NCI-H2029 treated with DMSO at 0.1 percent for 48 hours (cell line): ENCODE measurements around the gene KLHL17.
"Not testable (repeated sequence)": the region's sequence is repeated elsewhere in the genome, so short reads cannot be mapped to it uniquely, and the experiment has no call there.

ENCODE experiments used
- DNase-seq: peaks from one replicate; lab custom pipeline; 2025; lab: John Stamatoyannopoulos, UW

Gene KLHL17

DNA sequence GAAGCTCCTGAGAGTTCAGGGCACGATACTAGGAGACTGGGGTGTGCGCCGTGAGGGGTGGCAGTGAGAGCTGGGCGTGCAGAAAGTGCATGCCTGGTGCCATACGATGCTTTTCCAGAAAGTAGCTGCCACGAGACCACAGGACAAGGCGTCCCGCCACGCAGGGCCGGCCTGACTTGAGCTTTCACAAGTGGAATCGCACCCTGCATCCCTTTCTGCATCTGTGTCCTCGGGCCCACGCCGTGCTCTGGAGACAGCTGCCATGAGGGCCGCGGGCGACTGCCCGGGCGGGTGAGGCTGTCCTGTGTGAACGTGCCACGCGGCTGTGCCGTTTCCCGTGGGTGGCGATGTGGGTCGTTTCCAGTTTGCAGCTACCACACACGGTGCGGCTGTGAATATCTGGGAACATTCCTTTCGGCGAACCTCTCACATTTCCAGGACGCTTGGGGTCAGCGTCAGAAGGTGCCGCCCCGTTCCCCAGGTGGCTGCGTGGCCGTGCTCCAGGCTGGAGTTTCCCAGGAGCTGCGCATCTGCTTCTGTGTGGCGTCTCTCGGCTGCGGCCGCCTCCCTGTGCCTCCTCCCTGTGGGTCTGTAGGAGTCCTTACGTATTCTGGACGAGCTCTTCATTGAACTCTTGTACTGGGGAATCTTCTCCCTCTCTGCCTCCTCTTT is 22.5 kb downstream of the KLHL17 start:
- DNase-seq, result no peak

DNA sequence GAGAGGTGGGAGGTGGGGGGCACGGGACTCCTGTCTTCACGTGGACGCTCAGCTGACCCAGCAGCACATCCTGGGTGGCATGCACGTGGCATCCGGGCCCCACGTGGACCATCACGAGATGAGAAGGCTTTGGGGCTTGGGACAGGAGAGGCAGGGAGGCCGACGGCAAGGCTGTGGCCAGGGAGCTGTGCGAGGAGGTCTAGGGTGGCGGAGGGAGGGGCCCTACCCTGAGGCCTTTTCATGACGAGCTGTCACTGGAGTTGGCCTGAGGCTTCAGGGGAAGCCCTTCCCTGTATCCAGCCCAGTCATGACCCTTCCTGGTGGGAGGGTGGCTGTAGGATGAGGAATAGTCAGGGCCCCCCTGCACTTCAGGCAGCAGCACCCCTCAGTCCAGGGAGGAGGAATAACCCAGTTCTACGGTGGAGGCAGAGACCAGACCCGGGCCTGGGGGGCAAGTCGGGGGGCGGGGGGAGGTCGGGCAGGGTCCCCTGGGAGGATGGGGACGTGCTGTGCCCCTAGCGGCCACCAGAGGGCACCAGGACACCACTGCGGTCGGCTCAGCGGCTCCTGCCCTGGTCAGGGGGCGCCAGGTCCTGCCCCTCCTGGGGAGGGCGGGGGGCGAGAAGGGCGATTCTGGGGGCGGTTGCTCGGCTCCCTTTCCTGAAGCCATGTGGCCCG is 23.6 kb downstream of the KLHL17 start:
- DNase-seq, result no peak

DNA sequence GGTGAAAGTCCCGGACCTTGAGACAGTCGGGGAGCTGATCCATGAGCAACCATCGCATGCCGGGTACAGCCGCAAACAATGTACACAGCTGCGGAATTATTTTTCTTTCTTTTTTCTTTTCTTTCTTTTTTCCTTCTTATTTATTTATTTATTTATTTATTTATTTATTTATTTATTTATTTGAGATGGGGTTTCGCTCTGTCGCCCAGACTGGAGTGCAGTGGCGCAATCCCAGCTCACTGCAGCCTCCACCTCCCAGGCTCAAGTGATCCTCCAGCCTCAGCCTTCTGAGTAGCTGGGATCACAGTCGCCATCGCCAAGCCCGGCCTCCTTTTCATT is 24.1 kb downstream of the KLHL17 start:
- DNase-seq, result no peak

DNA sequence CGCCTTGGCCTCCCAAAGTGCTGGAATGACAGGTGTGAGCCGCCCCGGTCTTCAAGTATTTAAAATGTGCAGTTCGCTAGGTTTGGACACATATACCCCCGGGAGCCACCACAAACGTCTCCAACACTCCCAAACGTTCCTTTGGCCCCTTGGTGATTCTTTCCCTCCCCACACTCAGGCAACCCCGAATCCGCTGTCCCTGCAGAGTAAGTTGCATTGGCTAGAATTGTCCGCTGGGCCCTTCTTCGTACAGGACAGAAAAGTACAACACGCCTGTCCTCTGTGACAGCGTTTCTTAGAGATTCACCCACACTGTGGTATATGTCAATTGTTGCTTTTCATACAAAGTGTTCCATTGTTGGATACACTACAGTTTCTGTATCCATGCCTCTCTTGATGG is 24.7 kb downstream of the KLHL17 start:
- no peak for DNase-seq

DNA sequence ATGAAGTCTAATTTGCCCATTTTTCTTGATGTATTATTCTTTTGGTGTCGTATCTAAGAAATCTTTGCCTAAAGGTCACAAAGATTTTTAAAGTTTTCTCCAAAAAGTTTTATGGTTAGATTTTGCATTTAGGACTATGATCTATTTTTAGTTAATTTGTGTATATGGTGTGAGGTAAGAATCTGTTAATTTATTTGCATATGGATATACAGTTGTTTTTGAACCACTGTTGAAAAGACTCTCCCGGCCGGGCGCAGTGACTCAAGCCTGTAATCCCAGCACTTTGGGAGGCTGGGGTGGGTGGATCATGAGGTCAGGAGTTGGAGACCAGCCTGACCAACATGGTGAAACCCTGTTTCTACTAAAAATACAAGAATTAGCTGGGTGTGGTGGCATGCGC is 27.7 kb downstream of the KLHL17 start:
- not testable (repeated sequence) for DNase-seq

DNA sequence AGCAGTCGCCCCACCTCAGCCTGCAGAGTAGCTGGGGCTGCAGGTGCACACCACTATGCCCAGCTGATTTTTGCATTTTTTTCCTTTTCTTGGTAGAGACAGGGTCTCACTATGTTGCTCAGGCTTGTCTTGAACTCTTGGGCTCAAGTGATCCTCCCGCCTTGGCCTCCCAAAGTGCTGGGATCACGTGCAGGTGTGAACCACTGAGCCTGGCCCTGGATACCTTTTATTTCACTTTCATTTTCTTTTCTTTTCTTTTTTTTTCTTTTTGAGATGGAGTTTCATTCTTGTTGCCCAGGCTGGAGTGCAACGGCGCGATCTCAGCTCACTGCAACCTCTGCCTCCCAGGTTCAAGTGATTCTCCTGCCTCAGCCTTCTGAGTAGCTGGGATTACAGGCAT is 30.9 kb downstream of the KLHL17 start:
- DNase-seq, result not testable (repeated sequence)

DNA sequence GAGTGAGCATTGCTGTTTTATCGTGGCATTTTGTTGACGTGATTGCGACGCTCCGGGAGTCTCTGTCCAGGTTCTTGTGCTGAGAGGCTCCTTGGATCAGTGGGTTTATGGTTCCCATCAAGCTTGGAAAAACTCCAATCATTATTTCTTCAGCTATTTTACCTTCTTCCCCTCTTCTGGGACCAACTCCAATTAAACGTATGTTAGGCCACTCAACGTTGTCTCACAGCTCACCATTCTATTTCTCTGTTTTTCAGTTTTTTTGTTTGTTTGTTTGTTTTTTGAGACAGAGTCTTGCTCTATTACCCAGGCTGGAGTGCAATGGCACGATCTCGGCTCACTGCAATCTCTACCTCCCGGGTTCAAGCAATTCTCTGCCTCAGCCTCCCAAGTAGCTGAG is 31.5 kb downstream of the KLHL17 start:
- DNase-seq, result no peak

DNA sequence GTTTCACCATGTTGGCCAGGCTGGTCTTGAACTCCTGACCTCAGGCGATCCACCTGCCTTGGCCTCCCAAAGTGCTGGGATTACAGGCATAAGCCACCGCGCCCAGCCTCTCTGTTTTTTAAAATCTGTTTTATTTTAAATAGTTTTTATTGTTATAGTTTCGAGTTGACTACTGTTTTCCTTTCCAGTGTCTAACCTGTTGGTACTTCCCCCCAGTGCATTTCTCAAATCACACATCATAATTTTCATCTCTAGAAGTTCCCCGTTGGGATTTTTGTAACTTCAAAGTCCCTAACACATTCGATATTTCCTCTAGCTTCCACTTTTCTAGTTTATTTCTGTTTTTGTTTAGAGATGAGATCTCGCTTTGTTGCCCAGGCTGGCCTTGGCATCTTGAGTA is 32.0 kb downstream of the KLHL17 start:
- no peak for DNase-seq

DNA sequence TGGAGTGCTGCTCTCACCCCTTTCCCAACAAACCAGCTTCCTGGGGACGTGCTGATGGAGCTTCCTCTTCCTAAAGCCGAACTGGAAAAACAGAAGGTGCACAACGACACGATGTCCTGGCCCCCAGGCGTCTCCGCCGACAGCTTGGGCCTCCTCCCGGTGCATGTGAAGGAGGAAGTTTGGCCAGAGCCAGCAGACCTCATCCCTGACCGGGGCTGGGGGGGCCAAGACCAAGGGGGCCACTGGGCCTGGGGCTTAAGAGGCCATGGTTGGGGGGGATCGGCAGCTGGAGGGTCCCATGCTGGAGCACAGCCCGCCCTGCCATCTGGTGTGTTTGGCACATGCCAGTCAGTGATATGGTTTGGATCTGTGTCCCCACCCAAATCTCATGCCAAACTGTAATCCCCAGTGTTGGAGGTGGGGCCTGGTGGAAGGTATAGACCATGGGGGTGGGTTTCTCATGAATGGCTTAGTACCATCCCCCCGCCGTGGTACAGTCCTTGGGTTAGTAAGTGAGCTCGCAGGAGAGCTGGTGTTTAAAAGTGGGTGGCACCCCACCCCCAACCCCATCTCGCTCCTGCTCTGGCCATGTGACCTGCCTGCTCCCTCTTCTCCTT is 33.1 kb downstream of the KLHL17 start:
- DNase-seq, result no peak

DNA sequence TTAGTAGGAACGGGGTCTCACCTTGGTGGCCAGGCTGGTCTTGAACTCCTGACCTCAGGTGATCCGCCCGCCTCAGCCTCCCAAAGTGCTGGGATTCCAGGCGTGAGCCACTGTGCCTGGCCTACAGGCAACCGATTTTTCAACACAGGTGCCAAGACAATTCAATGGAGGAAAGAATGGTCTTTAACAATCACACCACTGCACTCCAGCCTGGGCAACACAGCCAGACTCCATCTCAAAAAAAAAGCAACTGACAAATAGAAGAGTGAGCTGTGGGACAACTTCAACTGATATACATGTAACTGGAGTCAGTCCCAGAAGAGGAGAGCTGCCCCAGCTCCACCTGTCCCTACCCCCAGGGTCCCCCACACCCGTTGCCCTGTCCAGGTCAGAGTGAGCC is 34.2 kb downstream of the KLHL17 start:
- DNase-seq, result not testable (repeated sequence)

DNA sequence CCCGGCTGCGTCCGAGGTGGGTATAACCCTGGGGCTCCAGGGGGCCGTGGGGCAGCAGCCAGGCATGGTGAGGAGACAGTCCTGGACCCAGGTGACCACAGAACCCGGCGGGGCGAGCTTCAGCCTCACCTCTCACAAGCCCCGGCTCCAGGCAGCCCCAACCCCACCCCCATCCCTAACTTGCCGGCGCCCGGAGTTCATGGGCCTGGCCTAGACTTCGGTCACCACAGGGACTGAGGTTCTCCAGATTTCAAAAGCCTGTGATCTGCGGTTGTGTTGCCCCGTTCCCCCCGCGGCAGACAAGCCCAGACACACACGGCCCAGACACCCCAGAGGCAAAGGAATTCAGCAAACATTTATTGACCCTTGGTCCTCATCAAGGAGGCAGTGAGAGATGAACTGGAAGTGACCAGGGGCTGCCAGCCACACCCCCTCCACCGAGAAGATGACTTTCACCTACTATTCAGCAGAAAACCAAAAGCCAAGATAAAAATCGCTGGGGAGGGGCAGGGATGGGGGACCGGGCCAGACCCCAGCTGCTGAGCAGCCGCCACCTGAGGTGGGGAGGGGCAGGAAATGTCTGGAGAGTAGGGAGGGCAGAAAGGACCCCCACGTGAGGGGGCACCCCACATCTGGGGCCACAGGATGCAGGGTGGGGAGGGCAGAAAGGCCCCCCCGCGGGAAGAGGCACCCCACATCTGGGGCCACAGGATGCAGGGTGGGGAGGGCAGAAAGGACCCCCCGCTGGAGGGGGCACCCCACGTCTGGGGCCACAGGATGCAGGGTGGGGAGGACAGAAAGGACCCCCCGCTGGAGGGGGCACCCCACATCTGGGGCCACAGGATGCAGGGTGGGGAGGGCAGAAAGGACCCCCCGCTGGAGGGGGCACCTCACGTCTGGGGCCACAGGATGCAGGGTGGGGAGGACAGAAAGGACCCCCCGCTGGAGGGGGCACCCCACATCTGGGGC is 35.6 kb downstream of the KLHL17 start:
- DNase-seq, result no peak

DNA sequence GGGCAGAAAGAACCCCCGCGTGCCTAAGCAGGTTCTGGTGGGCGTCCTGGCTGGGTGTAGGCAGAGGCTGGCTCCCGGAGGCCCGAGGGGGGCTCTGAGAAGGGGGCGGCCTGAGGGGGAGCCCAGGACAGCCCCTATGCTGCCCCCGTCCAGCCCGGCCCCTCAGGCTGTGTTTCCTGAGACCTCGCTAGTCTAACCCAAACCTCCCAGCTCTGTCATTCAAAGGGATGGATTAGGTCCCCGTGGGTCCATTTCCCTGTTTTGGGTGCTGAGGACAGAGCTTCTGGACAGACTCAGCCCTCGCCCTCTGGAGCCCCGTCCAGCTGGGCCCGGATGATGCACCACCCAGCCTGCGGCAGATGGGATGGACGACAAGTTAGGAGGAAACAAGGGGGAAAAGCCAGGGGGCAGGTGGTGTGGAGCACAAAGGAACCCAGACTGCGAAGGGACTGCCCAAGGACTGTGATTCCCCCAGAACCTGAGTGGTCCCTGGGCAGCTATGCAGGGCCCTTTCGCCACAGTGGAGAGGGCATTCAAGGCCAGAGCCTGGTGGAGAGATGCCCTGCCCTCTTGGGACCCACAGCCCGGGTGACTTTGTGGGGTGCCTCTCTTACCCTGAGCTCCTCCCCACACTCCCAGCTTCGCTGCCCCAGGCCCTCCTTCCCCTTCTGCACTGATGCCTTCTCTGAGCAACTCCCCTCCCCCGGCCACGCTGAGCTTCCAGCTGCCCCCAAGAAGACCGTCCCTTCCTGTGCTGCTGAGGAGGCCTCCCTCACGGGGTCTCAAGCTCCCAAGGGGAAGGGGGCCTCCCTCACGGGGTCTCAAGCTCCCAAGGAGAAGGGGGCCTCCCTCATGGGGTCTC is 36.7 kb downstream of the KLHL17 start:
- DNase-seq, result no peak

DNA sequence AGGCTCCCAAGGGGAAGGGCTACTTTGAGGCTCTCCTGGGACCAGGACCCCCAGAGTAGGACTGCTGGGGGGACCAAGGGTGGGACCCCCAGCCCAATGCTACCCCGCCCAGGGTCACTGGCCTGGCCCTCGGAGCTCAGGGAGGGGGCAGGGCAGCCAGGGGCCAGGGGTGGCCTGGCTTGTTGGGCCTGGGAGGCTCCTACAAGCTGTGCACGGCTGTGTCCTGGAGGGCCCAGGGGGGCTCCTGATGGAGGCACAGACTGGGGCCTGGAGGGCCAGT is 37.3 kb downstream of the KLHL17 start:
- no peak for DNase-seq

DNA sequence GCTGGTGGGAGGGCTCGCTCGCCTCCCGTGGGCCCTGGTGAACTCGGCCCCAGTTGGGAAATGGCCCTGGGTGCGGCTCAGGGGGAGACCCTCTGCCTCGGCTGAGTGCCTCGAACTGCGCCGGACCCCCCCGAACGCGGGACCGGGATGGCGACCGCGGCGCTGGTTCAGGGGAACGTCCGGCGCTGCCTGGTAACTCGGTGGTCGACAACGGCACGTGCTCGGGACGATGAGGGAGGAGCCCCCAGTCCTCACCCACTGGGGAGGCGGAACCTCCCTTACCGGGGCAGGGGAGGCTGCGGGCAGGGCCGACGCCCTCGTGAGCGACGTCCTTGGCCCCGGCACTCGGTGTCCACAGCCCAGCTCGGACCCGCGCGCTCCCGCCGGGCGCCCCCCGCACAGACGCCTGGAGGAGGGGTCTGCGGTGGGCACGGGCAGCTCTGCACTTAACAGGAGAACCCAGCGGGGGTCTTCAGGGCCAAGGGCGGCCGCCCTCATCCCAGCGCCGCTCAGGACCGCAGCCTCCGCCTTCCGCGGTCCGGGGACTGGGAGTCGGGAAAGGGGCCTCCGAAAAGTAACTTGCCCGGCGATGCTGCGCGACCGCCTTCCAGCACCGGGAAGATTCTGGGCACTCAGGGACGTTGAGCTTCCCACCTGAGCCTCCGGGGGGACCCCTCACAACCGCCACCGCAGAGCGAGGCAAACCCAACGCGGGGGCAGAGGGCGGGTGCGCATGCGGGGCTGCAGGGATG is 37.8 kb downstream of the KLHL17 start:
- no peak for DNase-seq

DNA sequence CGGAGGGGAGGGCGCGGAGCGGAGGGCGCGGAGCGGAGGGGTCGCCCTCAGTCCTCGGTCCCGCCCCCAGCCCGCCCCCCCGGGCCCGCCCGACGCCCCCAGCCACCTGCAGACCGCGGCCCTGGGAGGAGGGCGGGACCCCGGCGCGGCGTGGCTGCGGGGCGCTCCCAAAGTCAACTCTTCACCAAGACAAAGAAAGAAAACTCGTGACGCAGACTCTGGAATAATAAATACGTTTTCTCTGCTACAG is 38.3 kb downstream of the KLHL17 start:
- no peak for DNase-seq

DNA sequence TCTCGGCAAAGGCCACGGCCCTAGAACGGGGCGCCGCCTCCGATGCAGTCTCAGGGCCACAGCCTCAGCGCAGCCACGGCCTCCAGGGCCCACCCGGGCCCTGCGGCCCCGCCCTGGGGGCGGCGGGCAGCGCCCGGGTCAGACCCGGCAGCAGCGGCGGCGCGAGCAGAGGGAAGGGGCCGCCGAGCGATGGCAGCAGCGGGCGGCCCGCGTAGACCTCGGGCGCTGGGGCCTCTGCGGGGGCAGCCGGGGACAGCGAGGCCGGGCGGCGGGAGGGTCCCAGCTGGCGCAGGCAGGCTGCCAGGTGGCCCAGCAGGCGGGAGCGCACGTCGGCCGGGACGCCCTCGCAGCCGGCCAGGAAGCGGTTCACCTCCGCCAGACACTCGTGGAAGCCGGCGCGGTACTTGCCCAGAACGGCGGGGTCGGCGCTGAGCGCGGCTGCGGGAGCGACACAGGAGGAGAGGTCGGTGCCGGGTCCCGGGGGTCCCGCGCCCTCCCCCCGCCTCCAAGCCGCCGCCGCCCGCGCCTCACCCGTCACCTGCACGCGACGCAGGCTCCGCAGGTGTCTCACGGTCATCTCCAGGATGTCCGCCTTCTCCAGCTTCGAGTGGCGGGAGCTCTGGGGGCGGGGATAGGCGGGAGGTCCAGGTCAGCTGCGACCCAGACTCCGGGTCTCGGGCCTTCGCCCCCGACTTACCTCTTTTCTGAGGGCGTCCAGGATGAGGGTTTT is 38.8 kb downstream of the KLHL17 start:
- DNase-seq, result no peak

DNA sequence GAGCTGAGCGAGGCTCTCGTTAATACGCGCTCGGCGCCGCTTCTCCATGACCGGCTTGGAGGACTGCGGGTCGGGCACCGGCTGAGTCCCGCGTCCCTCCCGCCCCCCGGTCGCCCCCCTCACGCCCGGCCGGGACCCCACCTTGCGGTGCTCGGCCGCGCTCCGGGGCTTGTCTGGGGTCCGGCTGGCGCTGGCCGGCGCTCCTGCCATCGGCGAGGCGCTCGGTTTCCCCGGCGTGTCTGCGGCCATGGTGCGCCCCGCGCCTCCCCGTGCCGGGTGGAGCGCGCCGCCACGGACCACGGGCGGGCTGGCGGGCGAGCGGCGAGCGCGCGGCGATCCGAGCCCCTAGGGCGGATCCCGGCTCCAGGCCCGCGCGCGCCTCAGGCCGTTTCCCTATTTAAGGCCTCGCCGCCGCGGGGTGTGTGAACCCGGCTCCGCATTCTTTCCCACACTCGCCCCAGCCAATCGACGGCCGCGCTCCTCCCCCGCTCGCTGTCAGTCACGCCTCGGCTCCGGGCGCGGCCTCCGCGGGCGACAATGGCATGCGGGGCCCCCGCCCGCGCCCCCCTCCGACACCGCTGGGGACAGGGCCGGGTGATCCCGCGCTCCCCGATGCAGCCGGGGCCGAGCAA is 39.5 kb downstream of the KLHL17 start, which contains the start of gene HES4:
HES4 (minus strand) TSS at position 373 of the 632 bp plus-strand sequence; CDS start at position 249, 124 bp downstream.
- DNase-seq, result no peak

DNA sequence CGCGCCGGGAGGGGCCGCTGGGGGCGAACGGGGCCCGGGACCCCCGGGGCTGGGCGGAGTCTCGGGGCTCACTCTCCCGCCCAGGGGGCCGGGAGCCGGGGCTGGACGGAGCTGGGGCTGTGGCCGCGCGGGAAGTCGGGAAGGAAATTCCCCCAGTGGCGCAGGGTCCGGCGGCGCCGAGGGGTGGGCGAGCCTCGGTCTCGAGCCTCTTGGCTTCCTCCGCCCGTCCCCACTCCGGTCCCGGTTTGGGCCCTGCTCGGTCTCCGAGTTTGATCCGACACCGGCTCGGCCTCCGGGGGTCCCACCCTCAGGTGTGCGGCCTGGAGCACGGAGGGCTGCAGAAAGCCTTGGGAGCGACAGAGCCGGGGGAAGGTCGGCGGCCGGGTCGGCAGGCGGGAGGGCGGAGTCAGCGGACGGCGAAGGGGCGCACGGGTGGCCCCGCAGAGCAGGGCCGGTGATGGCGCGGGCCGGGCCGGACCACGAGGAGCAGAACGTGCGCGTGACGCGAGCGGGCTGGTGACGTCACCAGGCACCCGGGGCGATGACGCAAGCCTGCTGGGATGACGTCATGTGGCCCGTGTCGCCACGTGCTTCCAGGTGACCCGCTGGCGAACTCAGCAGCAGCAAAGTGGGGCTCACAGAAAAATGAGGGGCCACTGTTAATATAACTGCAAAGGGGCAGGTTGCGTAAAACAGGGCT is 40.1 kb downstream of the KLHL17 start:
- DNase-seq, result no peak

DNA sequence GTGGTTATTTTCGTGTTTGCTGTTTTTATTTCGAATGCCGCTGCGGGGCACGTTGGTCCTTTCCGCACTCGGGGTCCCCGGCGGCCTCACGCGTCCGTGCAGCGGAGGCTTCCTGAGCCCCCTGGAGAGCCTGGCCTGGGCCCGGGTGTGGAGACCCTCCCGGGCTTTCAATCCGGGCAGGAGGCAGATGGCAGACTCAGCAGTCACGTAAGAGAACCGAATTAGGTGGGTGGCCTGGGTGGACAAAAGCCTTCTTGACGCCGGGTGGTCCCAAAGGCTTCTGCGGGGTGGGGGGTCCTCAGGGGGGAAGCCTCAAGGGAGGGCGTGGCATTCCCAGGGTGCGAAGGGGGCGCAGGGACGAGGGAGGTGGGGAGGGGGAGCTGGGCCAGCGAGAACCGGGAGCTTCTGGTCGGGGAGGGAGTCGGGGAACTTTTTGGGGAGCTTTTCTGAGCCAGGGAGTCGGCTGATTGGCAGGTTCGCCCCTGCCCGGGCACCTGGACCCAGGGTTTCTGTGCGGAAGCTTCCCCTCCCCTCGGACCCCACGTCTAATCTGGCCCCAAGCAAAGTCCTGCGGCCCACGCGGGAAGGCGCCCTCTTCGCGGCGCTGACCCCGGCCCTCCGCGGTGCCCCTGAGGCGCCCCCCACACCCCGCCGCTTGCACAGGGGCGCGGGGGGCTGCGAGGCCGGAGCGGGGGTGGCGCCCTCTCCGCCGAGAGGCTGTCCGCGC is 40.8 kb downstream of the KLHL17 start:
- DNase-seq, result no peak
